HG03175 (cell line): Measurements from ENCODE around the gene PRKCSH.
"Not testable (repeated sequence)": the region's sequence is repeated elsewhere in the genome, so short reads cannot be mapped to it uniquely, and the experiment has no call there.

ENCODE experiments used
- ATAC-seq: cut with Tn5 transposase; IDR thresholded peaks from one replicate; pipeline ENCODE4 v1.9.1; 2021; ENCODE audit warnings: mild to moderate bottlenecking, moderate library complexity; ENCODE audit not compliant: unreplicated experiment

Gene PRKCSH

GRCh38 chr19:11448410-11448809, 13.0 kb downstream of the PRKCSH start:
- ATAC-seq, result no peak

GRCh38 chr19:11448923-11449554, 13.6 kb downstream of the PRKCSH start:
- ATAC-seq, result no peak

- ATAC-seq, result no peak
Observed at GRCh38 chr19:11450570-11451326, 15.3 kb downstream of the PRKCSH start.

GRCh38 chr19:11451327-11451870, 16.0 kb downstream of the PRKCSH start:
- ATAC-seq, result no peak

- no peak for ATAC-seq
Observed at GRCh38 chr19:11451871-11452619, 16.6 kb downstream of the PRKCSH start.

- no peak for ATAC-seq
Observed at GRCh38 chr19:11452620-11453310, 17.3 kb downstream of the PRKCSH start.

- ATAC-seq, result no peak
Observed at GRCh38 chr19:11453468-11454341, 18.3 kb downstream of the PRKCSH start.

- not testable (repeated sequence) for ATAC-seq
Observed at GRCh38 chr19:11455233-11455554, 19.8 kb downstream of the PRKCSH start.

- ATAC-seq, result no peak
Observed at GRCh38 chr19:11456659-11457058, 21.2 kb downstream of the PRKCSH start.

GRCh38 chr19:11457115-11457514, 21.7 kb downstream of the PRKCSH start:
- no peak for ATAC-seq

- no peak for ATAC-seq
Observed at GRCh38 chr19:11457831-11458230, 22.4 kb downstream of the PRKCSH start.

- no peak for ATAC-seq
Observed at GRCh38 chr19:11458236-11458900, 22.9 kb downstream of the PRKCSH start.

GRCh38 chr19:11458912-11459311, 23.5 kb downstream of the PRKCSH start:
- ATAC-seq, result not testable (repeated sequence)

GRCh38 chr19:11460207-11460606, 24.8 kb downstream of the PRKCSH start:
- no peak for ATAC-seq

GRCh38 chr19:11461453-11461852, 26.0 kb downstream of the PRKCSH start:
- ATAC-seq, result no peak

GRCh38 chr19:11463391-11463790, 28.0 kb downstream of the PRKCSH start:
- no peak for ATAC-seq

GRCh38 chr19:11464333-11465265, 29.2 kb downstream of the PRKCSH start:
- ATAC-seq, result no peak

- no peak for ATAC-seq
Observed at GRCh38 chr19:11465600-11465999, 30.2 kb downstream of the PRKCSH start.
